Right lobe of liver (tissue), 6 donors: Measurements from ENCODE around the gene FOXP1. TPM values are rescaled to one million over a fixed set of nuclear protein-coding genes. Genes with fewer than 3 reads are reported as not detected.
A peak's percentile ranks its signal among the peaks of the same experiment; 100 is the strongest.

Experiments
- ATAC-seq, 4 donors: fragments of 200-7000 bp; cut with Tn5 transposase; one replicate each; pipeline ENCODE4 v1.9.1; 2020; ENCODE audit warnings: mild to moderate bottlenecking in 4 of 4, moderate library complexity in 4 of 4
- DNase-seq, 3 donors: peaks; one replicate each; pipeline ENCODE4 v3.0.0-alpha.2; 2020
- H3K27ac ChIP-seq, 3 donors: fragments of 200-600 bp; one replicate each; pipeline ENCODE4 v1.8.0; 2022
- H3K27me3 ChIP-seq, 2 donors: fragments of 200-600 bp; one replicate each; pipeline ENCODE4 v1.8.0; 2022
- H3K36me3 ChIP-seq, 4 donors: fragments of 200-600 bp; sonication (generic) in 1 of 4; one replicate each; pipeline versions ENCODE4 v1.5.1 to v1.8.0; 2017 to 2022; ENCODE audit warnings: control low read depth in 1 of 4
- H3K4me1 ChIP-seq, 4 donors: fragments of 200-600 bp; sonication (generic) in 1 of 4; one replicate each; pipeline versions ENCODE4 v1.5.1 to v1.8.0; 2017 to 2022; ENCODE audit warnings: control low read depth in 1 of 4
- H3K4me3 ChIP-seq, 3 donors: fragments of 200-600 bp; one replicate each; pipeline ENCODE4 v1.8.0; 2022
- H3K9me3 ChIP-seq, 4 donors: fragments of 200-600 bp; sonication (generic) in 1 of 4; one replicate each; pipeline versions ENCODE4 v1.5.1 to v1.8.0; 2017 to 2022; ENCODE audit warnings: control low read depth in 1 of 4
- POLR2A ChIP-seq: fragments of 450-650 bp; IDR thresholded peaks from one replicate; pipeline ENCODE4 v1.6.1; 2017; ENCODE audit warnings: antibody characterized with exemption, mild to moderate bottlenecking
- WGBS: methylation state at CpG from one replicate; pipeline ENCODE4 v1.1.6; 2018; ENCODE audit warnings: low coverage, low lambda C conversion rate; ENCODE audit not compliant: insufficient coverage; ENCODE audit errors: missing lambda C conversion rate; 5-methylcytosine and 5-hydroxymethylcytosine counted together
- intact Hi-C, 2 donors: fragments of 100-400 bp; cut with DNase I; formaldehyde crosslinking; loops; one replicate each; pipeline versions ENCODE4 v1.11.2 to v1.14.1; 2022
- total RNA-seq, 6 experiments: library from RNA; depleted of rRNA in 2 of 6; stranded (reverse); fragments of >200 nt in 2 of 6; fragmentation: NEBNext Ultra II Directional in 3 of 6; extraction: Animal tissue kit (Norgen Biotek cat#: 25700) in 3 of 6; gene quantifications; one replicate each; pipeline versions ENCODE4 v1.1.0 to v1.2.4, GENCODE V29; 2016 to 2023
- TF ChIP-seq, protein P1 (sequence below), 4 donors: fragments of 200-600 bp in 3 of 4; fragments of 450-650 bp in 1 of 4; IDR thresholded peaks; one replicate each; pipeline versions ENCODE4 v1.5.1 to v1.8.0; 2016 to 2022; ENCODE audit warnings: antibody characterized with exemption in 4 of 4, mild to moderate bottlenecking in 2 of 4
- donor health status: DM: no; HTN: yes; CAD: no.
- donor health status: DM: no; HTN: no; CAD: no.
- donor health status: DM: no; HTN: no; CAD: no.
- donor health status: DM: no; HTN: yes; CAD: no.
- donor health status: DM: no; HTN: yes; CAD: no.

FOXP1 gene
- total RNA-seq, 6 experiments from 2014 or later = 26.7 to 47.7 (median 35.2) TPM

DNA sequence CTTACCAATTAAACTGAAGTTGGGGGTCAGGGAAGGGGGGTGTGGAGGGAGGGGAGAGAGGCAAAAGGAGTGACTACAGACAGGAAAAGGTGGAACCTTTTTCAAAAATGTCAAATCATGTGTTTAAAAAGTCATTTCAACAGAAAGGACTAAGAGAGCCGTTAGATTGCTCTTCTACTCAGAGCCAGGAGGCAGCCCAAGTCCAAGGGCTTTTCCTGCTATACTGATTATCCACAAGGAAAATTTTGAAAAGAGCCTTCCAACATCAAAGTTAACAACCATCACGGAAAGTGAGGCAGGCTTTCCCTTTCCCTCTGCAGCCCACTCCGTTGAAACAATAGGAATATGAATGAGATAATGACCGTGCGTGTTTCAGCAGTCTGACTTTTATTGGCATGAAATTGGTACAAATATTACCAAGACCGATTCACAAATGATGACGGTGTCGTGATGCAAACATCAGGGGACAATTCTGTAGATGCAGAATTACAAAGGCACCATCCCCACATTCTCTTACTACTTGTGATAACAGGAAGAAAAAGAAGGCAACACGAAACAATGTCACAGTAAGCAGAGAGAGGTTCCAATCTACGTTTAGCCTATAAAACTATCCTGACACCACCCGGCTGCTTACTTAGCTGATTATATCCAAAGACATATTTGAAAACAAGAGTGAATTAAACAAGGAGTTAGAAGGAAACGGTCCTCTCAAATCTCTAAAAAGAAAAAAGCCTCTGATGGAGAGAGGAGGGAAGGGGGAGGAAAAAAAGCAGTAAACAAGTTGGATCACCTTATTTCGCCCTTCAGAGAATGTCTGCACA, 453.7 kb downstream of the FOXP1 start:
- H3K36me3 ChIP-seq = no peaks in the 10 kb centered on the region
- TF ChIP-seq, protein P1, sequence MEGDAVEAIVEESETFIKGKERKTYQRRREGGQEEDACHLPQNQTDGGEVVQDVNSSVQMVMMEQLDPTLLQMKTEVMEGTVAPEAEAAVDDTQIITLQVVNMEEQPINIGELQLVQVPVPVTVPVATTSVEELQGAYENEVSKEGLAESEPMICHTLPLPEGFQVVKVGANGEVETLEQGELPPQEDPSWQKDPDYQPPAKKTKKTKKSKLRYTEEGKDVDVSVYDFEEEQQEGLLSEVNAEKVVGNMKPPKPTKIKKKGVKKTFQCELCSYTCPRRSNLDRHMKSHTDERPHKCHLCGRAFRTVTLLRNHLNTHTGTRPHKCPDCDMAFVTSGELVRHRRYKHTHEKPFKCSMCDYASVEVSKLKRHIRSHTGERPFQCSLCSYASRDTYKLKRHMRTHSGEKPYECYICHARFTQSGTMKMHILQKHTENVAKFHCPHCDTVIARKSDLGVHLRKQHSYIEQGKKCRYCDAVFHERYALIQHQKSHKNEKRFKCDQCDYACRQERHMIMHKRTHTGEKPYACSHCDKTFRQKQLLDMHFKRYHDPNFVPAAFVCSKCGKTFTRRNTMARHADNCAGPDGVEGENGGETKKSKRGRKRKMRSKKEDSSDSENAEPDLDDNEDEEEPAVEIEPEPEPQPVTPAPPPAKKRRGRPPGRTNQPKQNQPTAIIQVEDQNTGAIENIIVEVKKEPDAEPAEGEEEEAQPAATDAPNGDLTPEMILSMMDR (IDR thresholded peaks at IDR 0.05) = no peak
- peak; percentile 47 for TF ChIP-seq POLR2A
- DNase-seq (no peak), ATAC-seq (peak; percentile 6 to 16 (median 12))
- peak overlapping the region; percentile 36 to 57 (median 51) for H3K4me3 ChIP-seq
- peak overlapping the region; percentile 90 to 95 (median 95) for H3K27ac ChIP-seq
- H3K9me3 ChIP-seq = no peaks in the 10 kb centered on the region
- intact Hi-C loops = no loop called here
- WGBS = 0% methylated on average over 13 of the region's 13 CpGs
- H3K4me1 ChIP-seq = peaks cover 0 to 57% (median 25%) of the 10 kb centered on the region in 4 donors
- H3K27me3 ChIP-seq = no peaks in the 10 kb centered on the region

DNA sequence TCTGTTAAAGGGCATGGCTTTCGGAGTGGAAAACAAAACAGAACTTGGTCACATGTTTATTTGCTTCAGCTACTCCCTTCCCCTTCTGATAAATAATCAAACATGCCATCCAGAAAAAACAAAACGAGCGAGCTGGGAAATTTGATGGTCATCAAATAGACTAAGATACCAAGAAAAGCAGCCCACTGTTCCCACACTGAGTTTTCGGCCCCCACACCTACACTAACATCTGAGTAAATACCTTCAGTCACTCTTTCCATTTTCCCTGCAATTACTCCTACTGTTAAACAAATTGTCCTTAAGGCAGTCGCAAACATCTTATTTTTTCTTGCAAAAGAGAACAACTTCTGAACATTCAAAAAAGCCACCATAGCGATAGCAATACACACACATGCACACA, 454.6 kb downstream of the FOXP1 start:
- Histone ChIP-seq H3K27ac (peak overlapping the region; percentile 90 to 95 (median 95)), H3K36me3 (no peaks in the 10 kb centered on the region), H3K9me3 (no peaks in the 10 kb centered on the region), H3K27me3 (no peaks in the 10 kb centered on the region), H3K4me3 (peak overlapping the region; percentile 36 to 57 (median 51)), H3K4me1 (peaks cover 0 to 49% (median 21%) of the 10 kb centered on the region in 4 donors)
- intact Hi-C loops = no loop called here
- no peak for DNase-seq
- peak; percentile 17 to 26 (median 20) for ATAC-seq
- WGBS = 4% methylated on average over 6 of the region's 6 CpGs
- TF ChIP-seq, protein P1 (IDR thresholded peaks at IDR 0.05) = no peak
- TF ChIP-seq POLR2A = peak; percentile 27

DNA sequence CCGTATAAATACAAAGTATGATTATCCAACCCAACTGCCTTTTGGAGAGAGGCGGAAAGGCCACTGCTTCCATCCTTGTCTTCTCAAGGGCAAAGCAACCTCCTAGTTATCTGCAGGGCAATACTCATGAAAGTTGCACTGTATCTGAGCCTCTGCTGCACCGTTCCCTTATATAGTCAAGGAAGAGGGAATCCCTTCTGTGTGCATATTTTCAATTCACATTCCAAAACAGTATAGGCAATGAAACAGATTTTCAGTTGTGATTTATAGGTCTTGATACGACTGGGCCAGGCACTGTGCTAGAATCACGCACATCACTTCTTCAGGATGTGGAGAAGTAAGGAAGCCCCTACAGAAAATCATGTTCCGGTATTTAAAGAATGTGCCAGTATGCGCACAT, 455.7 kb downstream of the FOXP1 start:
- no peak for TF ChIP-seq POLR2A
- TF ChIP-seq, protein P1 (IDR thresholded peaks at IDR 0.05) = no peak
- Histone ChIP-seq H3K9me3 (no peaks in the 10 kb centered on the region), H3K27ac (peak overlapping the region; percentile 90 to 95 (median 95)), H3K36me3 (no peaks in the 10 kb centered on the region), H3K4me1 (peaks cover 0 to 44% (median 17%) of the 10 kb centered on the region in 4 donors), H3K4me3 (peak overlapping the region in 2 of 3 donors; percentile 2 to 57), H3K27me3 (no peaks in the 10 kb centered on the region)
- WGBS = 66% methylated on average over 7 of the region's 7 CpGs
- ATAC-seq (no peak), DNase-seq (no peak)
- intact Hi-C loops = no loop called here

DNA sequence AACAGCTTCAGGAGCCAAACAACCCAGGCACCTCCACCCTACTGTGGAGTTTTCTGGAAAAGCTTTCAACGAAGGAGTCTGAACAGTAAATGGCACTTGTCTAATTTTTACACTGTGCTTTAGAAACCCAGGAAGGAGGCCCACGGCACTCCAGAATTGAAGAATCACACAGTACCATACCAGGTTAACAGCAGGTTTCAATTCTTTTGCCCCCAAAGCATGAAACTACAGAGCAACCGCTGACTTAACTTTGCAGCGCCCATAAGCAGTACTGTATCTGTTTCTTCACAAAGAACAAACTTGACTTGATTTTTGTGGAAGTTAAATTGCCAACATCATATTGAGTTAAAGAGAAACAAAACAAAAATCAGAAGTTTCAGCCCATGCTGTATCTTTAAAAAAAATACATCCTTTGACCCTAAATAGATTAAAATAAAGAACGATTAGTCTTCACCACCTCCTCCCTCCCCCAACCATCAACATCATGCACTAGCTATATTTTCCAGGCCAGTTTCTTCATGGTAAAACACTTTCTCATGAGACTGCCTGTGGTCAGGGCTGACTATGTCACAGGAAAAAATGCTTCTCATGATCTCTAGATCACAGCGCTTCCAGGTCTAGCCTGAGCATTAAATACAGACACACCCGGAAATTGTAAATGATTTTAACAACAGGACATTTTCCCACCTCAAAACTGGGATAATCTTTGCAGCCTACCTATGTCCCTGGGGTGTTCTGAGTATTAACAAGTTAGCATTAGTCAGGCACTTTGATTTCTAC, 456.3 kb downstream of the FOXP1 start:
- TF ChIP-seq POLR2A = no peak
- TF ChIP-seq, protein P1 (IDR thresholded peaks at IDR 0.05) = no peak
- DNase-seq = no peak
- no peaks in the 10 kb centered on the region for H3K36me3 ChIP-seq
- no peaks in the 10 kb centered on the region for H3K9me3 ChIP-seq
- 35% methylated on average over 7 of the region's 7 CpGs for WGBS
- H3K4me1 ChIP-seq = peaks cover 0 to 38% (median 15%) of the 10 kb centered on the region in 4 donors
- peak in 1 of 4 donors; percentile 2 for ATAC-seq
- H3K27ac ChIP-seq = peak overlapping the region; percentile 90 to 95 (median 95)
- no peaks in the 10 kb centered on the region for H3K27me3 ChIP-seq
- intact Hi-C loops = no loop called here
- H3K4me3 ChIP-seq = peak overlapping the region in 2 of 3 donors; percentile 2 to 57
